Measurements from ENCODE around the gene DTX1.
"Not testable (repeated sequence)": the region's sequence is repeated elsewhere in the genome, so short reads cannot be mapped to it uniquely, and the experiment has no call there.

Gene DTX1

DNA sequence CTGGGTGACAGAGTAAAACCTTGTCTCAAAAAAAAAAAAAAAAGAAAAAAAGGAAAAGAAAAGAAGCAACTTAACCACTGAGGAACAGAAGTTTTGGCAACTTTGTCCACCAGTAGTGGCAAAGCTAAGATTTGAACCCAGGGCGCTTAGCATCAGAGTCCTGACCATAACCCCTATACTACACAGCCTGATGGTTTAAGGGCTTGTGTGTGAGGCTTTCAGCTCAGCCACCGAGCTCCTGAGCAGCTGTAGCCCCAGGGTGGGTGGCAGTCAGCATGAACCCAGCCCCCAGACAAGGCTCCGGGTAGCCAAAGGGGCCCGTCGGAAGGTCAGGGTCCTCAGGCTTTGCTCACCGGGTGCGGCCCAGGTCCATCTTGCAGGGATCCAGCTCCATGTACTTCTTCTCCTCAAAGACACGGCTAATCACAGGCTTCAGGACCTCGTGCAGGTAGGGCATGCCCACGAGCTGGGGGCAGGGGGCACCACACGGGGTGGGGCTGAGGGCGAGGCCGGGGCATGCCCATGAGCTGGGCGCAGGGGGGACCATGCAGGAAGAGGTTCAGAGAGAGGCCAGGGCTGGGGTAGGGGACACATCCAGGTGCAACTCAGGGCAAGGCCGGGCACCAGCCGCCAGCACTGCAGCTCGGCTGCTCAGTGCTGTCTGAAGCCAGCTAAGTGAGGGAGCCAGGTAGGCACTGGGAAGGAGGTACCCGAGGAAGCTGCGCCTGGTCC is 58.1 kb downstream of the DTX1 start:
- no peak overlapping the region for H3K27ac ChIP-seq
- H3K36me3 ChIP-seq (ENCODE audit: insufficient read depth, low read length): no peaks in the 10 kb centered on the region
- no peak for DNase-seq (ENCODE audit: low read depth, low spot score)
- no peaks in the 10 kb centered on the region for H3K9me3 ChIP-seq (ENCODE audit: low read depth, low read length)
- no peak for TF ChIP-seq POLR2AphosphoS5 (IDR thresholded peaks at IDR 0.05; ENCODE audit: borderline replicate concordance, low read depth, low read length)
- no peak for TF ChIP-seq EZH2 (IDR thresholded peaks at IDR 0.05)
- no peak for TF ChIP-seq FOXP2 (optimal IDR thresholded peaks at IDR 0.05; ENCODE audit: control extremely low read depth, extremely low read length, insufficient read depth)
- H3K4me3 ChIP-seq: no peak overlapping the region
- H3K9ac ChIP-seq (ENCODE audit: insufficient read length): no peak overlapping the region

GRCh38 chr12:113115455-113116126 is 59.1 kb downstream of the DTX1 start:
- TF ChIP-seq POLR2AphosphoS5 (IDR thresholded peaks at IDR 0.05; ENCODE audit: borderline replicate concordance, low read depth, low read length) (no peak), FOXP2 (optimal IDR thresholded peaks at IDR 0.05; ENCODE audit: control extremely low read depth, extremely low read length, insufficient read depth) (no peak), EZH2 (IDR thresholded peaks at IDR 0.05) (no peak)
- Histone ChIP-seq H3K27ac (no peak overlapping the region), H3K4me3 (no peak overlapping the region), H3K9ac (ENCODE audit: insufficient read length) (no peak overlapping the region), H3K9me3 (ENCODE audit: low read depth, low read length) (no peaks in the 10 kb centered on the region), H3K36me3 (ENCODE audit: insufficient read depth, low read length) (no peaks in the 10 kb centered on the region)
- no peak for DNase-seq (ENCODE audit: low read depth, low spot score)

- Histone ChIP-seq H3K36me3 (ENCODE audit: insufficient read depth, low read length) (no peaks in the 10 kb centered on the region), H3K4me3 (no peak overlapping the region), H3K27ac (no peak overlapping the region), H3K9me3 (ENCODE audit: low read depth, low read length) (no peaks in the 10 kb centered on the region), H3K9ac (ENCODE audit: insufficient read length) (no peak overlapping the region)
- TF ChIP-seq POLR2AphosphoS5 (IDR thresholded peaks at IDR 0.05; ENCODE audit: borderline replicate concordance, low read depth, low read length) (no peak), EZH2 (IDR thresholded peaks at IDR 0.05) (no peak), FOXP2 (optimal IDR thresholded peaks at IDR 0.05; ENCODE audit: control extremely low read depth, extremely low read length, insufficient read depth) (no peak)
- no peak for DNase-seq (ENCODE audit: low read depth, low spot score)
Measured at GRCh38 chr12:113116875-113117274, 60.3 kb downstream of the DTX1 start.

- H3K27ac ChIP-seq; H3K36me3 ChIP-seq (ENCODE audit: insufficient read depth, low read length); H3K4me3 ChIP-seq; H3K9me3 ChIP-seq (ENCODE audit: low read depth, low read length); DNase-seq (ENCODE audit: low read depth, low spot score); H3K9ac ChIP-seq (ENCODE audit: insufficient read length): not testable (repeated sequence)
Measured at GRCh38 chr12:113117684-113118083, 61.2 kb downstream of the DTX1 start.

DNA sequence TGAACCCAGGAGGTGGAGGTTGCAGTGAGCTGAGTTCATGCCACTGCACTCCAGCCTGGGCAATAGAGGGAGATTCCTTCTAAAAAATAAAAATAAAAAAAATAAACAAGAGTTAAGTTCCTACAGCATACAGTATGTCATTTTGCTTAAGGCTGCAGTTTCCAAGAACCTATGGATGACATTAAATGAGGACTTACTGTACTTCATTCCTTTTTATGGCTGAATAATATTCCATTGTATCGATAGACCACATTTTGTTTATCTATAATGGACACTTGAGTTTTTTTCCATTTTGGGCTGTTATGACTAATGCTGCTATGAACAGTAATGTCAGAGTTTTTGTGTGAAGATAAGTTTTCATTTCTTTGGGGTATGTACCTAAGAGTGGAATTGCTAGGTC is 61.6 kb downstream of the DTX1 start:
- no peak for TF ChIP-seq POLR2AphosphoS5 (IDR thresholded peaks at IDR 0.05; ENCODE audit: borderline replicate concordance, low read depth, low read length)
- no peak for TF ChIP-seq EZH2 (IDR thresholded peaks at IDR 0.05)
- no peak for TF ChIP-seq FOXP2 (optimal IDR thresholded peaks at IDR 0.05; ENCODE audit: control extremely low read depth, extremely low read length, insufficient read depth)
- Histone ChIP-seq H3K27ac (no peak overlapping the region), H3K9ac (ENCODE audit: insufficient read length) (no peak overlapping the region), H3K36me3 (ENCODE audit: insufficient read depth, low read length) (no peaks in the 10 kb centered on the region), H3K9me3 (ENCODE audit: low read depth, low read length) (no peaks in the 10 kb centered on the region), H3K4me3 (no peak overlapping the region)
- no peak for DNase-seq (ENCODE audit: low read depth, low spot score)

- Histone ChIP-seq H3K27ac (no peak overlapping the region), H3K4me3 (no peak overlapping the region), H3K36me3 (ENCODE audit: insufficient read depth, low read length) (no peaks in the 10 kb centered on the region), H3K9ac (ENCODE audit: insufficient read length) (no peak overlapping the region), H3K9me3 (ENCODE audit: low read depth, low read length) (no peaks in the 10 kb centered on the region)
- TF ChIP-seq FOXP2 (optimal IDR thresholded peaks at IDR 0.05; ENCODE audit: control extremely low read depth, extremely low read length, insufficient read depth) (no peak), EZH2 (IDR thresholded peaks at IDR 0.05) (no peak), POLR2AphosphoS5 (IDR thresholded peaks at IDR 0.05; ENCODE audit: borderline replicate concordance, low read depth, low read length) (no peak)
- DNase-seq (ENCODE audit: low read depth, low spot score): no peak
Measured at GRCh38 chr12:113119980-113120669, 63.6 kb downstream of the DTX1 start.

DNA sequence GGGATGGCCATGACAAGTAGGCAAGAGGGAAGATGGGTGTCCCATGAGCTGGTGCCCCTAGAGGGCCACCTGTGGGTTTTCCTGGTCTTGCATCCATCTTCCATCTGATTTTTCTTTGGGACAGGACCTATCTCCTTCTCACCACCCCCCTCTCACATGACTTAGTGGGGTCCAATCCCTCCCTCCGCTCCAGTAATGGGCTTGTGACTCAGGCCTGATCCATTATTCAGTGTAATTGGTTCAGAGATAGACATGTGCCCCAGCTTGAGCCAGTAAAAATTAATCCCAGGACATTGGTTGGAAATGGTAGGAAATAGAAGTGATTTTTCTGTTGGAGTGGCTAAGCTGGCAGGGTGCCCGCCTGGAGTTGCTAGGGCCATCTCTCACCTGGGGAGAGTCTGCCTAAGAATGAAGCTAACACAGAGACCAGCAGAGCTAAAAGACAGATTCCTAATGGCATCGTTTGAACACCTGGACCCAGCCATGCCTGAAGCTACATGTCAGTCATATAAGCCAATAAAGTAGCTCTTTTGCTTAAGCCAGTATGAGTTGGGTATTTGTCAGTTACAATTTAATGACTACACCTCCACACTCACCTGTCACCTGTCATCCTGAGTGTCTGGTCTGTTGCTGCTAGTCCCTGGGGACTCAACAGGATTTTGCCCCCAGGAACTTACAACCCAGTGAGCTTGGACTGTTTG is 64.3 kb downstream of the DTX1 start:
- H3K4me3 ChIP-seq: no peak overlapping the region
- DNase-seq (ENCODE audit: low read depth, low spot score): no peak
- no peak for TF ChIP-seq EZH2 (IDR thresholded peaks at IDR 0.05)
- TF ChIP-seq FOXP2 (optimal IDR thresholded peaks at IDR 0.05; ENCODE audit: control extremely low read depth, extremely low read length, insufficient read depth): no peak
- TF ChIP-seq POLR2AphosphoS5 (IDR thresholded peaks at IDR 0.05; ENCODE audit: borderline replicate concordance, low read depth, low read length): no peak

GRCh38 chr12:113127791-113128199 is 71.3 kb downstream of the DTX1 start:
- Histone ChIP-seq H3K36me3 (ENCODE audit: insufficient read depth, low read length) (no peaks in the 10 kb centered on the region), H3K9me3 (ENCODE audit: low read depth, low read length) (no peaks in the 10 kb centered on the region), H3K4me3 (no peak overlapping the region), H3K27ac (no peak overlapping the region), H3K9ac (ENCODE audit: insufficient read length) (no peak overlapping the region)
- TF ChIP-seq POLR2AphosphoS5 (IDR thresholded peaks at IDR 0.05; ENCODE audit: borderline replicate concordance, low read depth, low read length) (no peak), EZH2 (IDR thresholded peaks at IDR 0.05) (no peak), FOXP2 (optimal IDR thresholded peaks at IDR 0.05; ENCODE audit: control extremely low read depth, extremely low read length, insufficient read depth) (no peak)
- DNase-seq (ENCODE audit: low read depth, low spot score): no peak

More for the DNA sequence above, 64.3 kb downstream of the DTX1 start:
- H3K9ac ChIP-seq (ENCODE audit: insufficient read length): no peak overlapping the region
- no peaks in the 10 kb centered on the region for H3K9me3 ChIP-seq (ENCODE audit: low read depth, low read length)
- no peak overlapping the region for H3K27ac ChIP-seq
- no peaks in the 10 kb centered on the region for H3K36me3 ChIP-seq (ENCODE audit: insufficient read depth, low read length)
